ENCODE data around the gene HSPA6.
"Not testable (repeated sequence)": the region's sequence is repeated elsewhere in the genome, so short reads cannot be mapped to it uniquely, and the experiment has no call there.

Gene HSPA6

GRCh38 chr1:161560960-161561715, 36.8 kb downstream of the HSPA6 start:
- DNase-seq (ENCODE audit: low read depth in 2 of 2): not testable (repeated sequence)

DNA sequence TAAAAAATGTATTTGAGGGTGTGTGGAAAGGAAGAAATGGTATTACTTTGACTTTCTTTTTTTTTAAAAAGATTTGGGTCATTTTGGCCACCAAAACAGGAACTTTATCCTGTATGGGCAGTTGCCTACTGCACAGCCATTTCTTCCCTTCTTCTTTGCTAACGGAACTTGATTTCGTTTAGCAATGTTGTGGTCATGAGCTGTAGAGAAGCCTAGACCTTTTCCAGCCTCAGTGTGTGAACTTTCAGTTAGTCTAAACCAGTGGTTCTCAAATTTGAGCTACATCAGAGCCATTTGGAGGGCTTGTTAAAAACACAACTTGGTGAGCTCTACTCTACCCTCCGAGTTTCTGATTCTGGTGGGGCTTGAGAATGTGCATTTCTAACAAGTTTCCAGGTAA, 38.1 kb downstream of the HSPA6 start:
- not testable (repeated sequence) for DNase-seq (ENCODE audit: low read depth in 2 of 2)

GRCh38 chr1:161563522-161563921, 39.2 kb downstream of the HSPA6 start:
- DNase-seq (ENCODE audit: low read depth in 2 of 2): not testable (repeated sequence)

DNA sequence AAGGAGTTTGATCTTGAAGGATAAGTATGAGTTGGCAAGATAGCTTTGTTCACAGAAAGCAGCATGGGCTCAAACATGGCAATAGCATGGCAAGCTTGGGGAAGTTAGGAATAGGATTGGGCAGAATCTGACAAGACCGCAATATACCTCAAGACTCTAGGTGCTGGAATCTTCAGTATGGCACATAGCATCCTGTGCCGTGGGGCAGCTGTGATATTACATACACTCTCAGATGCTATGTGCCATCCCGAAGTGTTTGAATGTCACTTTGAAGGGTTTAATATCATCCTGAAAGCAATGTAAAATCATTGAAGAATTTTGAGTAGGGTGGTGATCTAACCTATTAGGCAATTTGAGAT, 42.2 kb downstream of the HSPA6 start:
- not testable (repeated sequence) for DNase-seq (ENCODE audit: low read depth in 2 of 2)

GRCh38 chr1:161571703-161572102, 47.4 kb downstream of the HSPA6 start:
- not testable (repeated sequence) for DNase-seq (ENCODE audit: low read depth in 2 of 2)

Measured in stimulated activated CD8-positive, alpha-beta memory T cell treated with anti-CD3 and anti-CD28 coated beads, Interleukin-7, amount 100 ng/mL, for 1 hour (primary cell).